Prostate gland (tissue), 2 donors: ENCODE data around the gene KCNJ8. TPM values are rescaled to one million over a fixed set of nuclear protein-coding genes. Genes with fewer than 3 reads are reported as not detected.

Experiments used
- DNase-seq: peaks from one replicate; pipeline ENCODE4 v3.0.0-alpha.2; 2019; ENCODE audit warnings: low spot score
- H3K27ac ChIP-seq, 2 donors: fragments of 200-600 bp; sonication (generic); 2 replicates each; pipeline ENCODE4 v1.5.1; 2017 to 2019
- H3K27me3 ChIP-seq: fragments of 200-600 bp; sonication (generic); replicated peaks from 2 replicates; pipeline ENCODE4 v1.5.1; 2019; ENCODE audit not compliant: insufficient read depth
- H3K36me3 ChIP-seq, 2 donors: fragments of 200-600 bp; sonication (generic); 1 replicate in 1 of 2; 2 replicates in 1 of 2; pipeline versions ENCODE4 v1.5.1 to v1.8.1; 2017 to 2019
- H3K4me1 ChIP-seq: fragments of 200-600 bp; sonication (generic); replicated peaks from 2 replicates; pipeline ENCODE4 v1.5.1; 2019
- H3K4me3 ChIP-seq, 2 donors: fragments of 200-600 bp; sonication (generic); 2 replicates each; pipeline ENCODE4 v1.5.1; 2017 to 2019
- H3K9me3 ChIP-seq: fragments of 200-600 bp; sonication (generic); 2 replicates; pipeline ENCODE4 v1.5.1; 2017
- CTCF ChIP-seq, 4 experiments: fragments of 200-600 bp in 2 of 4; fragments of 450-650 bp in 2 of 4; sonication (generic) in 2 of 4; IDR thresholded peaks; 1 replicate in 3 of 4; 2 replicates in 1 of 4; pipeline ENCODE4 v1.5.1; 2016 to 2019; ENCODE audit warnings: antibody characterized with exemption in 4 of 4, mild to moderate bottlenecking in 2 of 4, moderate library complexity in 2 of 4
- POLR2A ChIP-seq: fragments of 450-650 bp; IDR thresholded peaks from one replicate; pipeline ENCODE4 v1.6.1; 2016; ENCODE audit warnings: antibody characterized with exemption, mild to moderate bottlenecking
- POLR2AphosphoS5 ChIP-seq: sonication (generic); formaldehyde crosslinking; IDR thresholded peaks from one replicate; pipeline ENCODE4 v1.6.1; 2017; ENCODE audit warnings: antibody characterized with exemption
- WGBS: methylation state at CpG from one replicate; pipeline ENCODE4 v1.1.5; 2018; 5-methylcytosine and 5-hydroxymethylcytosine counted together
- intact Hi-C: fragments of 100-400 bp; cut with DNase I; formaldehyde crosslinking; loops from one replicate; pipeline ENCODE4 v1.14.2; 2022
- total RNA-seq, 2 donors: library from RNA; depleted of rRNA; stranded (reverse); fragments of >200 nt; gene quantifications; one replicate each; pipeline ENCODE4 v1.1.0, GENCODE V29; 2016

Gene KCNJ8
- total RNA-seq, 2 donors from 2014 or later: 9.2 to 10.3 TPM

GRCh38 chr12:21759737-21760136 is 14.8 kb downstream of the KCNJ8 start:
- DNase-seq: no peak
- H3K27ac ChIP-seq: no peak overlapping the region
- 97% methylated on average over 5 of the region's 5 CpGs for WGBS
- H3K9me3 ChIP-seq: no peaks in the 10 kb centered on the region
- no peaks in the 10 kb centered on the region for H3K36me3 ChIP-seq
- intact Hi-C loops: no loop called here
- TF ChIP-seq POLR2A: no peak
- TF ChIP-seq POLR2AphosphoS5: no peak
- no peak for TF ChIP-seq CTCF (IDR thresholded peaks at IDR 0.05)
- no peak overlapping the region for H3K4me3 ChIP-seq
- no peaks in the 10 kb centered on the region for H3K4me1 ChIP-seq
- H3K27me3 ChIP-seq: no peaks in the 10 kb centered on the region

- Histone ChIP-seq H3K36me3 (no peaks in the 10 kb centered on the region), H3K27me3 (no peaks in the 10 kb centered on the region), H3K9me3 (no peaks in the 10 kb centered on the region), H3K4me1 (no peaks in the 10 kb centered on the region), H3K4me3 (no peak overlapping the region), H3K27ac (no peak overlapping the region)
- TF ChIP-seq POLR2AphosphoS5: no peak
- TF ChIP-seq CTCF (IDR thresholded peaks at IDR 0.05): no peak
- TF ChIP-seq POLR2A: no peak
- no peak for DNase-seq
- 85% methylated on average over 2 of the region's 2 CpGs for WGBS
- intact Hi-C loops: no loop called here
Observed at GRCh38 chr12:21757735-21758134, 16.8 kb downstream of the KCNJ8 start.

- no peak overlapping the region for H3K4me3 ChIP-seq
- TF ChIP-seq CTCF (IDR thresholded peaks at IDR 0.05) (no peak), POLR2AphosphoS5 (no peak), POLR2A (no peak)
- no peaks in the 10 kb centered on the region for H3K9me3 ChIP-seq
- 79% methylated on average over 4 of the region's 4 CpGs for WGBS
- H3K27ac ChIP-seq: no peak overlapping the region
- intact Hi-C loops: no loop called here
- DNase-seq: no peak
- H3K36me3 ChIP-seq: no peaks in the 10 kb centered on the region
- no peaks in the 10 kb centered on the region for H3K27me3 ChIP-seq
- no peaks in the 10 kb centered on the region for H3K4me1 ChIP-seq
Observed at GRCh38 chr12:21756699-21757098, 17.8 kb downstream of the KCNJ8 start.

- peak overlapping the region in 1 of 2 donors; percentile 11 for H3K27ac ChIP-seq
- 9% methylated on average over 4 of the region's 4 CpGs for WGBS
- peak; percentile 13 for DNase-seq
Observed at GRCh38 chr12:21751517-21751916, 23.0 kb downstream of the KCNJ8 start.

More at GRCh38 chr12:21751517-21751916, 23.0 kb downstream of the KCNJ8 start:
- H3K36me3 ChIP-seq: no peaks in the 10 kb centered on the region
- no peak overlapping the region for H3K4me3 ChIP-seq
- H3K9me3 ChIP-seq: no peaks in the 10 kb centered on the region
- TF ChIP-seq POLR2AphosphoS5: no peak
- TF ChIP-seq CTCF (IDR thresholded peaks at IDR 0.05): no peak
- TF ChIP-seq POLR2A: no peak
- H3K4me1 ChIP-seq: no peaks in the 10 kb centered on the region
- intact Hi-C loops: no loop called here
- no peaks in the 10 kb centered on the region for H3K27me3 ChIP-seq
